ENCODE data around the gene VSNL1. TPM values are rescaled to one million over a fixed set of nuclear protein-coding genes. Genes with fewer than 3 reads are reported as not detected.

Gene VSNL1
- total RNA-seq, 1 donor from 2014 or later: 19.2 TPM

GRCh38 chr2:17626986-17627385 is 86.5 kb downstream of the VSNL1 start:
- H3K36me3 ChIP-seq: no peaks in the 10 kb centered on the region
- H3K4me3 ChIP-seq: no peak overlapping the region
- DNase-seq (ENCODE audit: extremely low spot score in 2 of 2): no peak
- TF ChIP-seq POLR2A (IDR thresholded peaks at IDR 0.05) (no peak), POLR2AphosphoS5 (IDR thresholded peaks at IDR 0.05; ENCODE audit: insufficient read depth in 1 of 2, low read depth in 1 of 2) (no peak), CTCF (IDR thresholded peaks at IDR 0.05) (no peak)
- H3K27ac ChIP-seq: no peak overlapping the region
- H3K9me3 ChIP-seq: no peaks in the 10 kb centered on the region
- intact Hi-C loops (cut with DNase I): no loop called here
- H3K4me1 ChIP-seq: no peaks in the 10 kb centered on the region
- H3K27me3 ChIP-seq: no peaks in the 10 kb centered on the region

GRCh38 chr2:17627434-17627833 is 86.9 kb downstream of the VSNL1 start:
- DNase-seq (ENCODE audit: extremely low spot score in 2 of 2): no peak
- H3K27ac ChIP-seq: no peak overlapping the region
- H3K4me3 ChIP-seq: no peak overlapping the region
- H3K27me3 ChIP-seq: no peaks in the 10 kb centered on the region
- no peaks in the 10 kb centered on the region for H3K9me3 ChIP-seq
- intact Hi-C loops (cut with DNase I): no loop called here
- H3K36me3 ChIP-seq: no peaks in the 10 kb centered on the region
- H3K4me1 ChIP-seq: no peaks in the 10 kb centered on the region
- no peak for TF ChIP-seq CTCF (IDR thresholded peaks at IDR 0.05)
- no peak for TF ChIP-seq POLR2AphosphoS5 (IDR thresholded peaks at IDR 0.05; ENCODE audit: insufficient read depth in 1 of 2, low read depth in 1 of 2)
- no peak for TF ChIP-seq POLR2A (IDR thresholded peaks at IDR 0.05)

GRCh38 chr2:17628349-17629261 is 88.1 kb downstream of the VSNL1 start:
- H3K36me3 ChIP-seq: no peaks in the 10 kb centered on the region

GRCh38 chr2:17630089-17630488 is 89.6 kb downstream of the VSNL1 start:
- TF ChIP-seq CTCF (IDR thresholded peaks at IDR 0.05): no peak
- intact Hi-C loops (cut with DNase I): no loop called here
- DNase-seq (ENCODE audit: extremely low spot score in 2 of 2): no peak

More at GRCh38 chr2:17628349-17629261, 88.1 kb downstream of the VSNL1 start:
- no peak overlapping the region for H3K27ac ChIP-seq
- intact Hi-C loops (cut with DNase I): no loop called here
- no peaks in the 10 kb centered on the region for H3K9me3 ChIP-seq
- no peak overlapping the region for H3K4me3 ChIP-seq
- H3K27me3 ChIP-seq: no peaks in the 10 kb centered on the region
- no peak for TF ChIP-seq POLR2A (IDR thresholded peaks at IDR 0.05)
- no peak for TF ChIP-seq CTCF (IDR thresholded peaks at IDR 0.05)
- no peak for TF ChIP-seq POLR2AphosphoS5 (IDR thresholded peaks at IDR 0.05; ENCODE audit: insufficient read depth in 1 of 2, low read depth in 1 of 2)
- no peaks in the 10 kb centered on the region for H3K4me1 ChIP-seq
- no peak for DNase-seq (ENCODE audit: extremely low spot score in 2 of 2)

GRCh38 chr2:17634997-17635396 is 94.5 kb downstream of the VSNL1 start:
- H3K9me3 ChIP-seq: no peaks in the 10 kb centered on the region
- H3K27me3 ChIP-seq: no peaks in the 10 kb centered on the region
- no peak for DNase-seq (ENCODE audit: extremely low spot score in 2 of 2)
- TF ChIP-seq POLR2AphosphoS5 (IDR thresholded peaks at IDR 0.05; ENCODE audit: insufficient read depth in 1 of 2, low read depth in 1 of 2) (no peak), POLR2A (IDR thresholded peaks at IDR 0.05) (no peak), CTCF (IDR thresholded peaks at IDR 0.05) (no peak)
- no peak overlapping the region for H3K27ac ChIP-seq
- H3K4me3 ChIP-seq: no peak overlapping the region
- H3K4me1 ChIP-seq: no peaks in the 10 kb centered on the region
- no peaks in the 10 kb centered on the region for H3K36me3 ChIP-seq
- intact Hi-C loops (cut with DNase I): no loop called here

More at GRCh38 chr2:17630089-17630488, 89.6 kb downstream of the VSNL1 start:
- Histone ChIP-seq H3K4me3 (no peak overlapping the region), H3K27ac (no peak overlapping the region), H3K36me3 (no peaks in the 10 kb centered on the region), H3K27me3 (no peaks in the 10 kb centered on the region), H3K9me3 (no peaks in the 10 kb centered on the region), H3K4me1 (no peaks in the 10 kb centered on the region)

All from vagina (tissue), 2 donors.